Activated naive CD8-positive, alpha-beta T cell (primary cell): ENCODE results near the gene STRAP.
"Not testable (repeated sequence)": the region's sequence is repeated elsewhere in the genome, so short reads cannot be mapped to it uniquely, and the experiment has no call there.

Experiments
- H3K27ac Mint-ChIP-seq: one replicate; pipeline ENCODE4 v1.8.0; 2021; ENCODE audit warnings: mixed read lengths
- H3K27me3 Mint-ChIP-seq: one replicate; pipeline ENCODE4 v1.8.0; 2021; ENCODE audit warnings: mixed read lengths
- H3K36me3 Mint-ChIP-seq: one replicate; pipeline ENCODE4 v1.8.0; 2021; ENCODE audit warnings: mixed read lengths
- H3K4me1 Mint-ChIP-seq: one replicate; pipeline ENCODE4 v1.8.0; 2021; ENCODE audit warnings: low read depth, mixed read lengths
- H3K4me3 Mint-ChIP-seq: one replicate; pipeline ENCODE4 v1.8.0; 2021; ENCODE audit warnings: mild to moderate bottlenecking, mixed read lengths
- H3K9me3 Mint-ChIP-seq: one replicate; pipeline ENCODE4 v1.8.0; 2021; ENCODE audit warnings: low read depth, mixed read lengths

The STRAP gene

DNA sequence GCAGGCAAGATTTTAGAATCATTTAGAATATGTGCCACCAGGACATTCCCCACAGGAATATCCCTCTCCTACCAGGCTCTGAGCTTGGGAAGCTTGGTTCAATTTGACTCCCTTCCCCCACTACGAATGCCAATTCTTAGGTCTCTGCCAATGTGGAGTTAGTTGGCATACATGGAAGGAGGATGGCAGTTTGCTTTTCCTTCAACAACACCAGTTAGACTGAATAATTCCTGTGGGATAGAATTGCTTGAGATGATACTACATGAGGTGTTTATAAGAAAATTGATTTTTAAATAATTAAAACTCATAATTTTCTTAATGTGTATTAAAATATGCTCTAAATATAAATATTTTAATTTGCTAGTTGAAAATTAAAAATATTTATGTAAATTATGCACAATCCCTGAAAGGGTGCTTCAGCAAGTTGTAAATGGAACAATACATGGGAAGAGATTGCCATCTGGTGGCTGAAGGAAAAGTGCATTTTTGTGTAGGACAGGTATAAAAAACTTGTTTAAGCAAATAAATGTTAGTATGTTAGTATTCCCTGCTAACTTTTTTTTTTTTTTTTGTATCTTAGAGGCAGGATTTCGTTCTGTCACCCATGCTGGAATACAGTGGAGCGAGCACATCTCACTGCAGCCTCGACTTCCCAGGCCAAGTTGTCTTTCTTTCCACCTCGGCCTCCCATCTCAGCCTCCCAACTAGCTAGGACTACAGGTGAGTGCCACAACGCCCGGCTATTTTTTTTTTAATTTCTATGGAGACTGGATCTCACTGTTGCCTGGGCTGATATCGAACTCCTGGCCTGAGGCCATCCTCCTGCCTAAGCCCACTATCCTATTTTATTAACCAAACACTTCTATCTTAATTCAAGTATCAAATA is 25.8 kb upstream of the STRAP start:
- peaks cover 9% of the 10 kb centered on the region for H3K27me3 Mint-ChIP-seq
- no peaks in the 10 kb centered on the region for H3K4me1 Mint-ChIP-seq
- H3K9me3 Mint-ChIP-seq, result no peaks in the 10 kb centered on the region
- H3K36me3 Mint-ChIP-seq, result no peaks in the 10 kb centered on the region
- H3K27ac Mint-ChIP-seq, result no peak overlapping the region
- no peak overlapping the region for H3K4me3 Mint-ChIP-seq

- no peaks in the 10 kb centered on the region for H3K4me1 Mint-ChIP-seq
- H3K4me3 Mint-ChIP-seq, result no peak overlapping the region
- H3K27me3 Mint-ChIP-seq, result peaks cover 7% of the 10 kb centered on the region
- no peaks in the 10 kb centered on the region for H3K36me3 Mint-ChIP-seq
- no peaks in the 10 kb centered on the region for H3K9me3 Mint-ChIP-seq
- H3K27ac Mint-ChIP-seq, result no peak overlapping the region
Observed at GRCh38 chr12:15858353-15858752, 23.8 kb upstream of the STRAP start.

DNA sequence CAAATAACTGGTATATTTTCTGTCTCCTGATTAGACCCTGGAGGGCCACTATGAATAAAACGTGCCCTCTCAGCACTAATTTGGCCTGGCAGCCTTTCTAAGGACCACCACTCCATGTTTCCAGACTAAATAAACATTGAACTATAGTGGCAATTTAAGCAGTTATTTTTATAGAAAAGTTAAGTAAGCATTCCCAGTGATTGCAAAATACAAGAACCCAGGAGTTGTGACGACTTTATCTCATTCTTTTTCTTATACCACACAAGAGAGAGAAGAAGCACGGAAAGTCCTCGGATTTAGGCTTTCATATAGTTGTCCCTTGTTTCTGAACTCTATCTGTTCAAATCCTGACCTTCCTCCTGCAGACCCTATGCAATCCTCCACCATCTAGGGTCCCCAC is 23.1 kb upstream of the STRAP start:
- Mint-ChIP-seq H3K4me1 (peaks cover 2% of the 10 kb centered on the region), H3K27me3 (peaks cover 8% of the 10 kb centered on the region), H3K27ac (no peak overlapping the region), H3K36me3 (no peaks in the 10 kb centered on the region), H3K4me3 (no peak overlapping the region), H3K9me3 (no peaks in the 10 kb centered on the region)

DNA sequence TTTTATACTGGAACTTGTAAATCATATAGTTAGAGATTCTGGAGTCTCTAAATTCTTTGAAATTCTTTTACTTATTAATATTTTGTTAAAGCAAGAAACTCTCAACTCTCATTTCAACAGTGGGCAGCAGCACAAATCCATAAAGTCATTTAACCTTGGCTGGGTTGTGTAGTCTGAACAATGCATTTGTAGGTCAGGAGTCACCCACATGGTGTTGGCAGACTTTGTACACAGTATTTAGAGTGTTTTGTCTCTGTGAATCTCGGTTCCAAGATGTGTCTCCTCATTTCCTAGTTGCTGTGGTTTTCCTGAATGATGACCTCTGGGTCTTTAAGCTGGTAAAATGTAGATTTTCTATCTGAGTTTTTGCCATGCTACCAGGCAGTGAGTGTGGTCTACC is 20.8 kb upstream of the STRAP start:
- Mint-ChIP-seq H3K27ac (no peak overlapping the region), H3K4me3 (no peak overlapping the region), H3K9me3 (no peaks in the 10 kb centered on the region), H3K27me3 (peaks cover 11% of the 10 kb centered on the region), H3K36me3 (no peaks in the 10 kb centered on the region), H3K4me1 (peaks cover 2% of the 10 kb centered on the region)

GRCh38 chr12:15862840-15863239 is 19.3 kb upstream of the STRAP start:
- H3K27ac Mint-ChIP-seq, result no peak overlapping the region
- peaks cover 3% of the 10 kb centered on the region for H3K36me3 Mint-ChIP-seq
- peaks cover 9% of the 10 kb centered on the region for H3K27me3 Mint-ChIP-seq
- H3K9me3 Mint-ChIP-seq, result no peaks in the 10 kb centered on the region
- H3K4me1 Mint-ChIP-seq, result peaks cover 2% of the 10 kb centered on the region
- no peak overlapping the region for H3K4me3 Mint-ChIP-seq

GRCh38 chr12:15863372-15863771 is 18.8 kb upstream of the STRAP start:
- no peak overlapping the region for H3K4me3 Mint-ChIP-seq
- H3K27ac Mint-ChIP-seq, result no peak overlapping the region
- H3K4me1 Mint-ChIP-seq, result peaks cover 2% of the 10 kb centered on the region
- peaks cover 6% of the 10 kb centered on the region for H3K36me3 Mint-ChIP-seq
- peaks cover 9% of the 10 kb centered on the region for H3K27me3 Mint-ChIP-seq
- no peaks in the 10 kb centered on the region for H3K9me3 Mint-ChIP-seq

DNA sequence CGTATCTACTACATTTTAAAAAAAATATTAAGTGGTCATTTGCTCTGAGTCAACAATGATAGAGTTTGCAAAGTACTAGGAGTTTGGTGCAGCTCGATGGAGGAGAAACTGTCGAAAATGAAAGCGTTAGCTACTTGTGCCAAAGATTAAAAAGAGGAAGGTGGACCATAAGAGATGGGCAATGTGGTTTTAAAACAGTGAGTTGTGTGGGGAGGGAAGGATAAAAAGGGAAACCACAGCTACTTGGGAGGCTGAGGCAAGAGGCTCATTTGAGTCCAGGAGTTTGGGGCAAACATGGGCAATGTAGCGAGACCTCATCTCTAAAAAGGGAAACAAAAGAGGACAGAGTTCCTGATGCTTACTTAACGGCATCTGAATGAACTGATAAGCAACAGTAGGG is 18.2 kb upstream of the STRAP start:
- peaks cover 2% of the 10 kb centered on the region for H3K4me1 Mint-ChIP-seq
- peak overlapping the region; percentile 11 for H3K4me3 Mint-ChIP-seq
- H3K9me3 Mint-ChIP-seq, result no peaks in the 10 kb centered on the region
- peaks cover 9% of the 10 kb centered on the region for H3K27me3 Mint-ChIP-seq
- no peak overlapping the region for H3K27ac Mint-ChIP-seq
- H3K36me3 Mint-ChIP-seq, result peaks cover 6% of the 10 kb centered on the region

DNA sequence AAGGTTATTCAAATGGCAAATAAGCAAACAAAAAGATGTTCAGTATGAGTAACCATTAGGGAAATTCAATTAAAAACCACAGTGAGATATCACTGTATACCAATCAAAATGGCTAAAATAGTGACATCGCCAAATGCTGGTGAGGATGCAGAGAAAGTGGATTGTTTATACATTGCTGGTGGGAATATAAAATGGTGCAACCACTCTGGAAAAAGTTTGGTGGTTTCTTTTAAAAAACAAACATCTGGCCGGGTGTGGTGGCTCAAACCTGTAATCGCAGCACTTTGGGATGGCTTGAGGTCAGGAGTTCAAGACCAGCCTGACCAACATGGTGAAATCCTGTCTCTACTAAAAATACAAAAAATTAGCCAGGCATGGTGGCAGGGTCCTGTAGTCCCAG is 14.0 kb upstream of the STRAP start:
- Mint-ChIP-seq H3K9me3 (peaks cover 9% of the 10 kb centered on the region), H3K27me3 (peaks cover 6% of the 10 kb centered on the region), H3K36me3 (peaks cover 12% of the 10 kb centered on the region), H3K4me3 (no peak overlapping the region), H3K27ac (no peak overlapping the region), H3K4me1 (peaks cover 2% of the 10 kb centered on the region)

DNA sequence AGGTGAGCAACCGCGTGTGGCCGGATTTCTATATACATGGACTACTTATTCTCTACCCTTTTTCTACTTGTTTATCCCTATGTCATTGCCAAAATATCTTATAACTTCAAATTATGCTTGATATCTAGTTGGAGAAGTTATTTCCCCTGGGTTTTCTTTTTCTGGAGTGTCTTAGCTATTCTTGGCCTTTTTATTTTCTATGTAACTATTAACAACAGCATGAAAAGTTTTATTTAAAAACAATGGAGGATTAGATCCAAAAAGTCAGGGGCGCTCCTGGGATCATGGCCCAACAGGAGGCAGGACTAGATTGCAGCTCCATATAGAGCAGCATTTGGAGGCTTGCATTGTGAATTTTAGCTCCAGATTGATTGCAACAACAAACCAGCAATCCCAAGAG is 8.6 kb upstream of the STRAP start:
- H3K27me3 Mint-ChIP-seq, result peaks cover 4% of the 10 kb centered on the region
- H3K4me1 Mint-ChIP-seq, result peaks cover 6% of the 10 kb centered on the region
- no peak overlapping the region for H3K27ac Mint-ChIP-seq
- H3K4me3 Mint-ChIP-seq, result no peak overlapping the region
- H3K36me3 Mint-ChIP-seq, result peaks cover 9% of the 10 kb centered on the region
- peaks cover 9% of the 10 kb centered on the region for H3K9me3 Mint-ChIP-seq

DNA sequence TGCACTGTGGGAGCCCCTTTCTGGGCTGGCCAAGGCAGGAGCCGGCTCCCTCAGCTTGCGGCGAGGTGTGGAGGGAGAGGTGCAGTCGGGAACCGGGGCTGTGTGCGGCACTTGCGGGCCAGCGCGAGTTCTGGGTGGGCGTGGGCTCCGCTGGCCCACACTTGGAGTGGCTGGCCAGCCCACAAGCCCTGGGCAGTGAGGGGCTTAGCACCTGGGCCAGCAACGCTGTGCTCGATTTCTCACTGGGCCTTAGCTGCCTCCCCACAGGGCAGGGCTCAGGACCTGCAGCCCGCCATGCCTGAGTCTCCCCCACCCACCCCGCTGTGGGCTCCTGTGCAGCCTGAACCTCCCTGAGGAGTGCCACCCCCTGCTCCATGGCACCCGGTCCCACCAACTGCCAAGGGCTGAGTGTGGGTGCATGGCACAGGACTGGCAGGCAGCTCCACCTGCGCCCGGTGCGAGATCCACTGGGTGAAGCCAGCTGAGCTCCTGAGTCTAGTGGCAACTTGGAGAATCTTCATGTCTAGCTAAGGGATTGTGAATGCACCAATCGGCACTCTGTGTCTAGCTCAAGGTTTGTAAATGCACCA is 7.5 kb upstream of the STRAP start:
- H3K27ac Mint-ChIP-seq, H3K36me3 Mint-ChIP-seq, H3K4me3 Mint-ChIP-seq, H3K27me3 Mint-ChIP-seq, H3K4me1 Mint-ChIP-seq, H3K9me3 Mint-ChIP-seq: not testable (repeated sequence)

DNA sequence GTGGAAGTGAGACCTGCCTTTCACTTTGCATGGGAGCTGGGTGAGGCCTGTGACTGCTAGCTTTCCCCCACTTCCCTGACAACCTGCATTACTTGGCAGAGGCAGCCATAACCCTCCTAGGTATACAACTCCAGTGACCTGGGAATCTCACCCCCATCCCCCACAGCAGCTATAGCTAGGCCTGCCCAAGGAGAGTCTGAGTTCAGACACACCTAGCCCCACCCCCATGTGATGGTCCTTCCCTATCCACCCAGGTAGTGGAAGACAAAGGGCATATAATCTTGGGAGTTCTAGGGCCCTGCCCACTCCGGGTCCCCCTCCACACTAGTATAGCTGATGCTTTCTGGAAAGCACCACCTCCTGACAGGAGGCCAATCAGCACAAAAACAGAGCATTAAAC is 6.3 kb upstream of the STRAP start:
- peak overlapping the region; percentile 71 for H3K4me3 Mint-ChIP-seq
- no peaks in the 10 kb centered on the region for H3K9me3 Mint-ChIP-seq
- peaks cover 9% of the 10 kb centered on the region for H3K4me1 Mint-ChIP-seq
- H3K36me3 Mint-ChIP-seq, result peaks cover 3% of the 10 kb centered on the region
- no peak overlapping the region for H3K27ac Mint-ChIP-seq
- H3K27me3 Mint-ChIP-seq, result peaks cover 4% of the 10 kb centered on the region

DNA sequence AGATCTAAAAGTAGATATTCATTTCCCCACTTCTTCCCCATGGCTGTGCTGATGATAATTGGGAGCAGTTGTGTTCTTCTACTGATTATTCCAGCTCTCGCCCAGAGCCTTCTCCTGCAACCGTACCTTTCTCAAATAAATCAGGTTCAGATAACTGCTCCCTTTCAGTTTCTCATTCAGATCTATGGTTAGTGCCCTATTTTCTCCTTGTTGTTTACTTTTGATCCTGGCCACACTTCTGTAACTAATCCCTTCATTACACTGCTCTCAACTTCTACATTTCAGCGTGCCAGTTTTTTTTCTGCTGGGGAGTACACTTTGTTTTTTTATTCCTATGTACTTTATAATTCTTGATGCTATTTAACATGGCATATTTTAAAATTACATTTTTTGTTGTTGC is 2.8 kb upstream of the STRAP start:
- H3K36me3 Mint-ChIP-seq, result peaks cover 10% of the 10 kb centered on the region
- H3K4me3 Mint-ChIP-seq, result no peak overlapping the region
- no peaks in the 10 kb centered on the region for H3K27me3 Mint-ChIP-seq
- no peaks in the 10 kb centered on the region for H3K9me3 Mint-ChIP-seq
- H3K4me1 Mint-ChIP-seq, result peaks cover 31% of the 10 kb centered on the region
- no peak overlapping the region for H3K27ac Mint-ChIP-seq

GRCh38 chr12:15880721-15881120 is 1.5 kb upstream of the STRAP start:
- Mint-ChIP-seq H3K9me3 (no peaks in the 10 kb centered on the region), H3K27ac (peak overlapping the region; percentile 1), H3K4me1 (peaks cover 38% of the 10 kb centered on the region), H3K27me3 (no peaks in the 10 kb centered on the region), H3K36me3 (peaks cover 14% of the 10 kb centered on the region), H3K4me3 (peak overlapping the region; percentile 97)

GRCh38 chr12:15883536-15883935 is 1.3 kb downstream of the STRAP start:
- Mint-ChIP-seq H3K9me3 (no peaks in the 10 kb centered on the region), H3K27me3 (no peaks in the 10 kb centered on the region), H3K4me1 (peaks cover 66% of the 10 kb centered on the region), H3K36me3 (peaks cover 21% of the 10 kb centered on the region), H3K4me3 (peak overlapping the region; percentile 97), H3K27ac (peak overlapping the region; percentile 59)

DNA sequence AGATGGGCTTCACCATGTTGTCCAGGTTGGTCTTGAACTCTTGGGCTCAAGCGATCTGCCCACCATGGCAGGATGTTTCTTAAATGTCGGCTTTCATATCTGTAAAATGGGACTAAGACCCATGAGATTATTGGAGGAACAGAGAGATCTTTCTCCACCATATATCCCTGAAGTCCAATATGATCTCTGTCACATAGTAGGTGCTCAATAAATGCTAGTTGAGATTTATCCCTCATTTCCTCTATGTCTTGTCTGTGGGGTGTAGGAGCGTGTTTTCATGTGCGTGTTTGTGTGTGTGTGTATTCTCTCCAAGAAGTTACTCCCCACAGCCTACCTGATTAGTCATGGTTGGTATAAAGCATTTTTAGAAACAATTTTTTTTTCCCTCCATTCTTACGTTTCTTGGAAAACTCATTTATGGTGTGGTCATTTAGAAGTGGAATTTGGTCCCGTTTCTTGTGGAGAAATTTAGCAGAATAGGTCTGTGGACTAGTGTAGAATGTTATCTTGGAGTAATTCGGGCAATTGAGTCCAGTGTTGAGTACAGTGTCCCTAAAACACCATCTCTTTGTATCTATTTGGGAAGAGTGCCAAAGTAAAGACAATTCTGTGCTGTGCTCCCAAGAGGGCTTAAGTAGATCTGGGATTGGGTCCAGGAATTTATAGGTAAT is 4.3 kb downstream of the STRAP start:
- peaks cover 23% of the 10 kb centered on the region for H3K36me3 Mint-ChIP-seq
- H3K4me1 Mint-ChIP-seq, result peaks cover 69% of the 10 kb centered on the region
- H3K4me3 Mint-ChIP-seq, result peak overlapping the region; percentile 83
- no peak overlapping the region for H3K27ac Mint-ChIP-seq
- no peaks in the 10 kb centered on the region for H3K27me3 Mint-ChIP-seq
- H3K9me3 Mint-ChIP-seq, result no peaks in the 10 kb centered on the region
